ENCODE results near the gene MAP3K21.

MAP3K21 gene

GRCh38 chr1:233368106-233368788 lies 40.7 kb downstream of the MAP3K21 start:
- H3K79me2 ChIP-seq (ENCODE audit: insufficient read depth, low read length): no peaks in the 10 kb centered on the region
- no peak overlapping the region for H3K4me2 ChIP-seq (ENCODE audit: insufficient read depth, low read length)
- H3K4me1 ChIP-seq (ENCODE audit: insufficient read depth, low read length): no peaks in the 10 kb centered on the region
- H3K36me3 ChIP-seq (ENCODE audit: insufficient read depth, low read length): no peaks in the 10 kb centered on the region
- ATAC-seq (ENCODE audit: insufficient read depth, low read depth) (no peak), DNase-seq (no peak)
- H3K4me3 ChIP-seq (ENCODE audit: low read depth in 1 of 2, low read length in 2 of 2): no peak overlapping the region
- H2AFZ ChIP-seq (ENCODE audit: low read depth, low read length): no peak overlapping the region
- no peak overlapping the region for H3K27ac ChIP-seq (ENCODE audit: low read length)
- no peaks in the 10 kb centered on the region for H3K9me3 ChIP-seq (ENCODE audit: insufficient read depth, low read length, severe bottlenecking)
- H4K20me1 ChIP-seq (ENCODE audit: insufficient read depth, low read length): no peaks in the 10 kb centered on the region
- peaks cover 12% of the 10 kb centered on the region for H3K27me3 ChIP-seq (ENCODE audit: insufficient read depth, low read length, poor library complexity)
- no peak for TF ChIP-seq EZH2 (IDR thresholded peaks at IDR 0.05; ENCODE audit: borderline replicate concordance, low read depth, low read length, severe bottlenecking)
- TF ChIP-seq CTCF (IDR thresholded peaks at IDR 0.05; ENCODE audit: borderline replicate concordance, extremely low read depth, low read length, poor library complexity, severe bottlenecking): no peak
- H3K9ac ChIP-seq (ENCODE audit: low read depth, low read length): no peak overlapping the region

- H3K4me2 ChIP-seq (ENCODE audit: insufficient read depth, low read length): no peak overlapping the region
- no peak for ATAC-seq (ENCODE audit: insufficient read depth, low read depth)
Measured at GRCh38 chr1:233368789-233369130, 41.2 kb downstream of the MAP3K21 start.

GRCh38 chr1:233372218-233373120 lies 44.9 kb downstream of the MAP3K21 start:
- Histone ChIP-seq H4K20me1 (ENCODE audit: insufficient read depth, low read length) (no peaks in the 10 kb centered on the region), H3K27ac (ENCODE audit: low read length) (no peak overlapping the region), H3K9ac (ENCODE audit: low read depth, low read length) (no peak overlapping the region), H3K36me3 (ENCODE audit: insufficient read depth, low read length) (no peaks in the 10 kb centered on the region), H3K4me2 (ENCODE audit: insufficient read depth, low read length) (no peak overlapping the region), H3K27me3 (ENCODE audit: insufficient read depth, low read length, poor library complexity) (peaks cover 12% of the 10 kb centered on the region), H3K9me3 (ENCODE audit: insufficient read depth, low read length, severe bottlenecking) (no peaks in the 10 kb centered on the region), H3K4me3 (ENCODE audit: low read depth in 1 of 2, low read length in 2 of 2) (no peak overlapping the region), H2AFZ (ENCODE audit: low read depth, low read length) (no peak overlapping the region), H3K79me2 (ENCODE audit: insufficient read depth, low read length) (no peaks in the 10 kb centered on the region), H3K4me1 (ENCODE audit: insufficient read depth, low read length) (no peaks in the 10 kb centered on the region)
- TF ChIP-seq EZH2 (IDR thresholded peaks at IDR 0.05; ENCODE audit: borderline replicate concordance, low read depth, low read length, severe bottlenecking) (no peak), CTCF (IDR thresholded peaks at IDR 0.05; ENCODE audit: borderline replicate concordance, extremely low read depth, low read length, poor library complexity, severe bottlenecking) (no peak)
- ATAC-seq (ENCODE audit: insufficient read depth, low read depth) (no peak), DNase-seq (no peak)

More at GRCh38 chr1:233368789-233369130, 41.2 kb downstream of the MAP3K21 start:
- Histone ChIP-seq H3K4me3 (ENCODE audit: low read depth in 1 of 2, low read length in 2 of 2) (no peak overlapping the region), H3K9ac (ENCODE audit: low read depth, low read length) (no peak overlapping the region), H2AFZ (ENCODE audit: low read depth, low read length) (no peak overlapping the region), H3K27me3 (ENCODE audit: insufficient read depth, low read length, poor library complexity) (peaks cover 12% of the 10 kb centered on the region), H3K36me3 (ENCODE audit: insufficient read depth, low read length) (no peaks in the 10 kb centered on the region), H3K27ac (ENCODE audit: low read length) (no peak overlapping the region), H3K9me3 (ENCODE audit: insufficient read depth, low read length, severe bottlenecking) (no peaks in the 10 kb centered on the region), H3K79me2 (ENCODE audit: insufficient read depth, low read length) (no peaks in the 10 kb centered on the region), H3K4me1 (ENCODE audit: insufficient read depth, low read length) (no peaks in the 10 kb centered on the region), H4K20me1 (ENCODE audit: insufficient read depth, low read length) (no peaks in the 10 kb centered on the region)
- TF ChIP-seq EZH2 (IDR thresholded peaks at IDR 0.05; ENCODE audit: borderline replicate concordance, low read depth, low read length, severe bottlenecking) (no peak), CTCF (IDR thresholded peaks at IDR 0.05; ENCODE audit: borderline replicate concordance, extremely low read depth, low read length, poor library complexity, severe bottlenecking) (no peak)
- no peak for DNase-seq
